CD1c-positive myeloid dendritic cell (primary cell): ENCODE measurements around the gene RNLS.
"Not testable (repeated sequence)": the region's sequence is repeated elsewhere in the genome, so short reads cannot be mapped to it uniquely, and the experiment has no call there.

Experiments used
- DNase-seq: peaks from one replicate; pipeline ENCODE4 v3.0.0-alpha.2; 2016; ENCODE audit errors: extremely low spot score

RNLS gene

GRCh38 chr10:88523739-88524400, 59.2 kb downstream of the RNLS start:
- DNase-seq = no peak

- no peak for DNase-seq
Observed at GRCh38 chr10:88522715-88523114, 60.4 kb downstream of the RNLS start.

- DNase-seq = no peak
Observed at GRCh38 chr10:88521791-88522190, 61.3 kb downstream of the RNLS start.

- DNase-seq = no peak
Observed at GRCh38 chr10:88515235-88515634, 67.9 kb downstream of the RNLS start.

- no peak for DNase-seq
Observed at GRCh38 chr10:88512599-88512998, 70.5 kb downstream of the RNLS start.

GRCh38 chr10:88508796-88509195, 74.3 kb downstream of the RNLS start:
- no peak for DNase-seq

GRCh38 chr10:88507826-88508453, 75.2 kb downstream of the RNLS start:
- no peak for DNase-seq

- DNase-seq = no peak
Observed at GRCh38 chr10:88507404-88507803, 75.7 kb downstream of the RNLS start.

- DNase-seq = no peak
Observed at GRCh38 chr10:88505680-88506215, 77.4 kb downstream of the RNLS start.

- no peak for DNase-seq
Observed at GRCh38 chr10:88505265-88505664, 77.9 kb downstream of the RNLS start.

- DNase-seq = no peak
Observed at GRCh38 chr10:88500656-88501055, 82.5 kb downstream of the RNLS start.

- DNase-seq = no peak
Observed at GRCh38 chr10:88499569-88500470, 83.3 kb downstream of the RNLS start.

GRCh38 chr10:88497913-88498312, 85.2 kb downstream of the RNLS start:
- DNase-seq = no peak

GRCh38 chr10:88494537-88494936, 88.6 kb downstream of the RNLS start:
- DNase-seq = no peak

GRCh38 chr10:88493691-88494483, 89.2 kb downstream of the RNLS start:
- peak; percentile 18 for DNase-seq

GRCh38 chr10:88491314-88491713, 91.8 kb downstream of the RNLS start:
- peak; percentile 13 for DNase-seq

- DNase-seq = no peak
Observed at GRCh38 chr10:88490231-88490980, 92.7 kb downstream of the RNLS start.

GRCh38 chr10:88489107-88489506, 94.0 kb downstream of the RNLS start:
- DNase-seq = no peak

GRCh38 chr10:88486816-88487215, 96.3 kb downstream of the RNLS start:
- DNase-seq = not testable (repeated sequence)

GRCh38 chr10:88482220-88482619, 100.9 kb downstream of the RNLS start:
- no peak for DNase-seq

GRCh38 chr10:88478256-88478655, 104.9 kb downstream of the RNLS start:
- no peak for DNase-seq
